GM12878 (cell line): ENCODE results near the gene C10orf105. TPM values are rescaled to one million over a fixed set of nuclear protein-coding genes. Genes with fewer than 3 reads are reported as not detected.
A peak's percentile ranks its signal among the peaks of the same experiment; 100 is the strongest.

ENCODE experiments used
- ATAC-seq: fragments of 200-7000 bp; cut with Tn5 transposase; 3 replicates; pipeline ENCODE4 v1.9.1; 2020; ENCODE audit warnings: mild to moderate bottlenecking, moderate library complexity
- BruUV-seq: library from RNA; stranded (reverse); fragments of 400-500 nt; replicated peaks from 2 replicates; lab custom pipeline; 2021; lab: Mats Ljungman, UMichigan
- CTCF ChIA-PET: fragments of 300-600 bp; sonication (Branson Sonifier 250); formaldehyde crosslinking; extraction: SDS; loops from one replicate; lab custom pipeline; 2021; ENCODE audit warnings: inconsistent platforms; lab: Yijun Ruan, JAX
- POLR2A ChIA-PET: fragments of 350-600 bp; formaldehyde crosslinking; extraction: SDS; loops from one replicate; lab custom pipeline; 2021; ENCODE audit warnings: inconsistent platforms; lab: Charles Lee
- RAD21 ChIA-PET: fragments of 300-600 bp; sonication (Branson Sonifier 250); formaldehyde crosslinking; loops from one replicate; lab custom pipeline; 2023; ENCODE audit warnings: antibody characterized with exemption; ENCODE audit not compliant: unreplicated experiment; lab: Charles Lee
- SMC1A ChIA-PET: fragments of 300-600 bp; sonication (Branson Sonifier 250); formaldehyde crosslinking; loops from one replicate; lab custom pipeline; 2023; ENCODE audit not compliant: unreplicated experiment, uncharacterized antibody; lab: Charles Lee
- DNase-seq: peaks from one replicate; pipeline ENCODE4 v3.0.0-alpha.2; 2011; ENCODE audit warnings: low read depth, low spot score
- FAIRE-seq: peaks from 3 replicates; lab custom pipeline; 2011; peaks lifted over from hg19 to GRCh38; lab: Jason Lieb, UNC
- H2AFZ ChIP-seq: 2 replicates; pipeline ENCODE4 v1.6.0; 2011; ENCODE audit warnings: low read depth, low read length, control low read depth; ENCODE audit not compliant: control insufficient read depth
- H3K27ac ChIP-seq: 2 replicates; pipeline ENCODE4 v1.5.1; 2011; ENCODE audit warnings: control low read depth; ENCODE audit not compliant: control insufficient read depth, insufficient read depth
- H3K27me3 ChIP-seq, 2 experiments: replicated peaks in 1 of 2; 2 replicates each; pipeline versions ENCODE4 v1.6.0 to v1.6.1; 2011; ENCODE audit warnings: low read length in 1 of 2; ENCODE audit not compliant: control insufficient read depth in 2 of 2, insufficient read depth in 2 of 2
- H3K36me3 ChIP-seq, 2 experiments: 2 replicates each; pipeline ENCODE4 v1.5.1; 2011; ENCODE audit warnings: low read length in 1 of 2; ENCODE audit not compliant: control insufficient read depth in 2 of 2, insufficient read depth in 2 of 2
- H3K4me1 ChIP-seq: 2 replicates; pipeline ENCODE4 v1.6.1; 2011; ENCODE audit warnings: mild to moderate bottlenecking, low read length, moderate library complexity, mixed read lengths; ENCODE audit not compliant: control insufficient read depth, insufficient read depth
- H3K4me2 ChIP-seq: 2 replicates; pipeline ENCODE4 v1.6.0; 2011; ENCODE audit warnings: control low read depth; ENCODE audit not compliant: control insufficient read depth, insufficient read depth
- H3K4me3 ChIP-seq: fragments of 200-600 bp; sonication (generic); 2 replicates; pipeline ENCODE4 v1.5.1; 2016
- H3K79me2 ChIP-seq: 2 replicates; pipeline ENCODE4 v1.6.0; 2011; ENCODE audit warnings: low read length; ENCODE audit not compliant: control insufficient read depth, insufficient read depth
- H3K9ac ChIP-seq: 2 replicates; pipeline ENCODE4 v1.8.0; 2011; ENCODE audit warnings: low read length, control low read depth, mixed read lengths; ENCODE audit not compliant: control insufficient read depth, insufficient read depth
- H3K9me3 ChIP-seq: replicated peaks from 3 replicates; pipeline ENCODE4 v1.5.1; 2011; ENCODE audit warnings: mild to moderate bottlenecking, low read length; ENCODE audit not compliant: control insufficient read depth, insufficient read depth
- H4K20me1 ChIP-seq: 2 replicates; pipeline ENCODE4 v1.6.0; 2011; ENCODE audit not compliant: control insufficient read depth, insufficient read depth
- ASH2L ChIP-seq: fragments of 300-600, 200-600 bp; sonication (generic); IDR thresholded peaks from 2 replicates; pipeline ENCODE4 v1.6.1; 2017; ENCODE audit warnings: low read depth, mild to moderate bottlenecking, borderline replicate concordance
- CBX3 ChIP-seq: fragments of 200-600 bp; sonication (generic); IDR thresholded peaks from 2 replicates; pipeline ENCODE4 v1.6.1; 2016; ENCODE audit warnings: low read depth, borderline replicate concordance
- CEBPB ChIP-seq, 2 experiments: fragments of 150-350 bp in 1 of 2; IDR thresholded peaks; 2 replicates each; pipeline ENCODE4 v1.6.1; 2012 to 2014; ENCODE audit warnings: low read depth in 2 of 2, low read length in 2 of 2, borderline replicate concordance in 1 of 2, inconsistent platforms in 1 of 2
- CUX1 ChIP-seq: IDR thresholded peaks from 2 replicates; pipeline ENCODE4 v1.6.1; 2012; ENCODE audit warnings: improper control_type of control experiment, low read depth, low read length; ENCODE audit not compliant: insufficient replicate concordance
- ESRRA ChIP-seq: IDR thresholded peaks from 2 replicates; pipeline ENCODE4 v1.6.1; 2012; ENCODE audit warnings: mild to moderate bottlenecking, low read length, improper control_type of control experiment
- ETV6 ChIP-seq, 2 experiments: fragments of 450-650 bp in 1 of 2; IDR thresholded peaks in 1 of 2; conservative IDR thresholded peaks in 1 of 2; 2 replicates each; pipeline ENCODE4 v1.6.1; 2014; ENCODE audit warnings: antibody characterized with exemption in 1 of 2, borderline replicate concordance in 1 of 2, low read depth in 1 of 2, mild to moderate bottlenecking in 1 of 2, moderate library complexity in 1 of 2
- FOXM1 ChIP-seq: IDR thresholded peaks from 2 replicates; pipeline ENCODE4 v1.6.1; 2012; ENCODE audit warnings: low read depth, mild to moderate bottlenecking, inconsistent platforms, low read length, moderate library complexity
- GABPA ChIP-seq: IDR thresholded peaks from 2 replicates; pipeline ENCODE4 v1.6.1; 2014; ENCODE audit warnings: antibody characterized with exemption, low read depth, mild to moderate bottlenecking, inconsistent platforms
- KDM1A ChIP-seq: fragments of 200-600 bp; sonication (generic); IDR thresholded peaks from 2 replicates; pipeline ENCODE4 v1.6.1; 2016; ENCODE audit warnings: borderline replicate concordance
- LARP7 ChIP-seq: fragments of 450-650 bp; IDR thresholded peaks from 2 replicates; pipeline ENCODE4 v1.6.1; 2017; ENCODE audit warnings: mild to moderate bottlenecking
- MTA2 ChIP-seq: fragments of 450-650 bp; IDR thresholded peaks from 2 replicates; pipeline ENCODE4 v1.6.1; 2016; ENCODE audit warnings: low read depth, mild to moderate bottlenecking, moderate library complexity
- RBBP5 ChIP-seq: fragments of 200-600 bp; sonication (generic); conservative IDR thresholded peaks from 2 replicates; pipeline ENCODE4 v1.6.1; 2016
- RCOR1 ChIP-seq: conservative IDR thresholded peaks from 2 replicates; pipeline ENCODE4 v1.6.1; 2012; ENCODE audit warnings: low read depth, low read length, improper control_type of control experiment
- RUNX3 ChIP-seq: IDR thresholded peaks from 2 replicates; pipeline ENCODE4 v1.6.1; 2012; ENCODE audit warnings: low read length, inconsistent platforms
- SMAD1 ChIP-seq: fragments of 450-650 bp; IDR thresholded peaks from 2 replicates; pipeline ENCODE4 v1.6.1; 2018; ENCODE audit warnings: mild to moderate bottlenecking, low read depth; ENCODE audit not compliant: partially characterized antibody
- SMARCA5 ChIP-seq: fragments of 450-650 bp; IDR thresholded peaks from 2 replicates; pipeline ENCODE4 v1.6.1; 2017; ENCODE audit warnings: mild to moderate bottlenecking
- SUPT20H ChIP-seq: IDR thresholded peaks from 2 replicates; pipeline ENCODE4 v1.6.1; 2011; ENCODE audit warnings: low read depth, mild to moderate bottlenecking, low read length, moderate library complexity, borderline replicate concordance; ENCODE audit not compliant: control insufficient read depth
- TAF1 ChIP-seq: IDR thresholded peaks from 2 replicates; pipeline ENCODE4 v1.6.1; 2011; ENCODE audit warnings: mild to moderate bottlenecking, low read depth, low read length, borderline replicate concordance
- WRNIP1 ChIP-seq: IDR thresholded peaks from 2 replicates; pipeline ENCODE4 v1.6.1; 2011; ENCODE audit warnings: low read depth, low read length, improper control_type of control experiment, borderline replicate concordance
- ZNF274 ChIP-seq: IDR thresholded peaks from one replicate; pipeline ENCODE4 v1.8.0; 2011; ENCODE audit not compliant: insufficient read length, insufficient read depth
- WGBS: methylation state at CpG from one replicate; pipeline ENCODE4 v1.1.6; 2016; ENCODE audit warnings: low lambda C conversion rate; ENCODE audit not compliant: insufficient replicate concordance, insufficient coverage; ENCODE audit errors: missing lambda C conversion rate; 5-methylcytosine and 5-hydroxymethylcytosine counted together
- in situ Hi-C: fragments of 300-500 bp; cut with MboI; formaldehyde crosslinking; loops from 9 replicates; pipeline ENCODE4 v1.14.3; 2018; ENCODE audit warnings: mixed read lengths
- intact Hi-C: fragments of 100-400 bp; cut with micrococcal nuclease; formaldehyde crosslinking; loops from one replicate; pipeline ENCODE4 v1.14.2; 2022; ENCODE audit not compliant: unreplicated experiment
- polyA plus RNA-seq, 11 experiments: library from polyadenylated mRNA; depleted of rRNA in 4 of 11; unstranded in 6 of 11; stranded (reverse) in 5 of 11; fragments of >200 nt; fragmentation: Nextera tagmentation in 4 of 11; fragmentation: Illumina TruSeq in 1 of 11; extraction: Ambion mirVana in 4 of 11; extraction: Trizol in 1 of 11; gene quantifications; 1 replicate in 1 of 11; 2 replicates in 10 of 11; pipeline versions ENCODE4 v1.2.1 to v1.2.3, GENCODE V29; 2011 to 2016; ENCODE audit warnings: inconsistent platforms in 2 of 11, missing spikeins in 2 of 11, low read depth in 1 of 11
- total RNA-seq, 4 experiments: library from RNA; depleted of rRNA in 3 of 4; stranded (reverse); fragments of >200 nt in 3 of 4; fragmentation: Illumina TruSeq in 1 of 4; extraction: Trizol in 1 of 4; gene quantifications; 2 replicates each; pipeline versions ENCODE4 v1.2.1 to v1.2.3, GENCODE V29; 2013 to 2021

The C10orf105 gene
- total and polyA plus RNA-seq, 10 of the 15 experiments (the other 5 are each of a cell fraction or from before 2014, with no cell fraction given) = 0.04 to 0.06 (median 0.05) TPM; not detected in 7

GRCh38 chr10:71727105-71727737, 7.6 kb upstream of the C10orf105 start:
- intact Hi-C loops (loop anchor here (1.0 kb wide), 2 partner anchors 21 to 42 kb away; no protein-coding TSS in a partner anchor), in situ Hi-C loops (no loop called here)
- Histone ChIP-seq H3K4me2 (peak overlapping the region; percentile 90), H3K27ac (peak overlapping the region; percentile 81), H3K9ac (peak overlapping the region; percentile 73), H2AFZ (peak overlapping the region; percentile 70), H3K36me3 (no peaks in the 10 kb centered on the region), H3K27me3 (no peaks in the 10 kb centered on the region), H3K4me3 (0 out of 2 replicates have a peak overlapping the region, but pooled peaks have one; percentile 13), H4K20me1 (no peaks in the 10 kb centered on the region), H3K4me1 (peaks cover 48% of the 10 kb centered on the region), H3K9me3 (no peaks in the 10 kb centered on the region), H3K79me2 (no peaks in the 10 kb centered on the region)
- RAD21 ChIA-PET = interaction anchor here (0.6 to 4.4 kb wide), 9 partner anchors 16 to 85 kb away, joined by 3 to 19 read pairs (median 6); partner anchors contain the start of gene VSIR
- POLR2A ChIA-PET = interaction anchor here (0.8 to 1.8 kb wide), 4 partner anchors 39 to 355 kb away, joined by 3 to 7 read pairs (median 4); partner anchors contain the start of genes PSAP and VSIR
- CTCF ChIA-PET = interaction anchor here (0.5 to 5.1 kb wide), 9 partner anchors 13 to 456 kb away, joined by 3 to 40 read pairs (median 5); partner anchors contain the start of gene VSIR
- ATAC-seq (peak; percentile 79), DNase-seq (peak; percentile 69), FAIRE-seq (peak; percentile 49)
- no TSS peak for BruUV-seq
- SMC1A ChIA-PET = interaction anchor here (0.6 to 5.4 kb wide), 11 partner anchors 11 to 50 kb away, joined by 3 to 33 read pairs (median 3); partner anchors contain the start of gene VSIR
- WGBS = 8% methylated on average over 12 of the region's 12 CpGs
- TF ChIP-seq RBBP5 (no peak), WRNIP1 (no peak), SMARCA5 (peak; percentile 88), CEBPB (IDR thresholded peaks at IDR 0.05; ENCODE audit: borderline replicate concordance in 1 of 2, low read depth in 2 of 2, low read length in 2 of 2) (no peak), CBX3 (no peak), SMAD1 (no peak), FOXM1 (no peak), ESRRA (no peak), KDM1A (no peak), SUPT20H (no peak), LARP7 (0 out of 2 replicates have a peak, but pooled peaks have one; percentile 56), RUNX3 (peak; percentile 40; the same call in 1 of the 2 replicates), ASH2L (no peak), ETV6 (conservative IDR thresholded peaks at IDR 0.05 in 1 of 2, IDR thresholded peaks at IDR 0.05 in 1 of 2; ENCODE audit: borderline replicate concordance in 1 of 2, low read depth in 1 of 2) (no peak), GABPA (no peak), MTA2 (peak; percentile 52; the same call in 1 of the 2 replicates), RCOR1 (no peak), CUX1 (no peak), ZNF274 (no peak), TAF1 (no peak)
